PC-3 (cell line): ENCODE data around the gene MAD1L1.
"Not testable (repeated sequence)": the region's sequence is repeated elsewhere in the genome, so short reads cannot be mapped to it uniquely, and the experiment has no call there.

Experiments used
- CTCF ChIP-seq: fragments of 300-600 bp; sonication (generic); conservative IDR thresholded peaks from 2 replicates; pipeline ENCODE4 v1.5.1; 2017; ENCODE audit warnings: antibody characterized with exemption, low read depth, mild to moderate bottlenecking, low read length
- EZH2 ChIP-seq: fragments of 300-600 bp; sonication (generic); IDR thresholded peaks from one replicate; pipeline ENCODE4 v1.6.1; 2017; ENCODE audit warnings: antibody characterized with exemption, mild to moderate bottlenecking, low read length; ENCODE audit not compliant: unreplicated experiment

GRCh38 chr7:1970285-1970660 is 262.5 kb downstream of the MAD1L1 start:
- TF ChIP-seq CTCF, EZH2: not testable (repeated sequence)
